IMR-90 (cell line): ENCODE results near the gene M6PR. TPM values are rescaled to one million over a fixed set of nuclear protein-coding genes. Genes with fewer than 3 reads are reported as not detected.

ENCODE experiments used
- ATAC-seq: fragments of 200-7000 bp; cut with Tn5 transposase; 2 replicates; pipeline ENCODE4 v1.9.1; 2020; ENCODE audit warnings: low read depth, mild to moderate bottlenecking, moderate library complexity
- BruUV-seq: library from RNA; stranded (reverse); fragments of 400-500 nt; replicated peaks from 2 replicates; lab custom pipeline; 2021; lab: Mats Ljungman, UMichigan
- CTCF ChIA-PET: fragments of 300-600 bp; formaldehyde crosslinking; extraction: SDS; loops from one replicate; lab custom pipeline; 2021; ENCODE audit warnings: antibody characterized with exemption; lab: Yijun Ruan, JAX
- POLR2A ChIA-PET: fragments of 300-600 bp; sonication (Branson Sonifier 250); formaldehyde crosslinking; loops from one replicate; lab custom pipeline; 2022; ENCODE audit warnings: antibody characterized with exemption; ENCODE audit not compliant: unreplicated experiment; lab: Charles Lee
- DNase-seq: peaks from one replicate; pipeline ENCODE4 v3.0.0; 2013
- H2AFZ ChIP-seq: replicated peaks from 2 replicates; pipeline ENCODE3; 2013; ENCODE audit warnings: low read length, mild to moderate bottlenecking; ENCODE audit not compliant: poor library complexity
- H2AK5ac ChIP-seq: 2 replicates; pipeline ENCODE4 v1.6.1; 2013; ENCODE audit warnings: low read depth, low read length, inconsistent platforms
- H2AK9ac ChIP-seq: replicated peaks from 2 replicates; pipeline ENCODE3; 2013; ENCODE audit warnings: mild to moderate bottlenecking, low read depth, low read length, moderate library complexity; ENCODE audit not compliant: poor library complexity
- H2BK120ac ChIP-seq: 2 replicates; pipeline ENCODE4 v1.6.1; 2013; ENCODE audit warnings: low read depth, low read length, inconsistent platforms
- H2BK15ac ChIP-seq: 3 replicates; pipeline ENCODE4 v1.6.1; 2013; ENCODE audit warnings: low read depth, low read length, inconsistent platforms
- H2BK20ac ChIP-seq: 2 replicates; pipeline ENCODE4 v1.6.1; 2013; ENCODE audit warnings: low read depth, mild to moderate bottlenecking, inconsistent platforms, low read length, moderate library complexity
- H2BK5ac ChIP-seq: 2 replicates; pipeline ENCODE4 v1.6.1; 2013; ENCODE audit warnings: mild to moderate bottlenecking, low read depth, low read length, inconsistent platforms; ENCODE audit not compliant: poor library complexity, severe bottlenecking
- H3K14ac ChIP-seq: replicated peaks from 2 replicates; pipeline ENCODE4 v1.6.1; 2013; ENCODE audit warnings: low read depth, low read length, inconsistent platforms
- H3K18ac ChIP-seq: 2 replicates; pipeline ENCODE4 v1.6.1; 2013; ENCODE audit warnings: low read depth, low read length, control low read depth
- H3K23ac ChIP-seq: 2 replicates; pipeline ENCODE4 v1.6.1; 2013; ENCODE audit warnings: low read depth, low read length, inconsistent platforms
- H3K27ac ChIP-seq: 2 replicates; pipeline ENCODE4 v1.5.1; 2013; ENCODE audit warnings: mild to moderate bottlenecking, control low read depth, low read length; ENCODE audit not compliant: insufficient read depth
- H3K27me3 ChIP-seq: 2 replicates; pipeline ENCODE4 v1.6.1; 2013; ENCODE audit warnings: low read length; ENCODE audit not compliant: control insufficient read depth, insufficient read depth
- H3K36me3 ChIP-seq: 2 replicates; pipeline ENCODE4 v1.6.1; 2013; ENCODE audit warnings: low read length, mixed read lengths; ENCODE audit not compliant: control insufficient read depth, insufficient read depth
- H3K4ac ChIP-seq: 2 replicates; pipeline ENCODE4 v1.6.1; 2013; ENCODE audit warnings: low read depth, low read length, inconsistent platforms
- H3K4me1 ChIP-seq: 2 replicates; pipeline ENCODE4 v1.6.1; 2013; ENCODE audit warnings: low read length, mixed read lengths; ENCODE audit not compliant: control insufficient read depth, insufficient read depth
- H3K4me2 ChIP-seq: 2 replicates; pipeline ENCODE4 v1.6.1; 2013; ENCODE audit warnings: low read depth, mild to moderate bottlenecking, control low read depth, low read length, moderate library complexity
- H3K4me3 ChIP-seq: 2 replicates; pipeline ENCODE4 v1.5.1; 2013; ENCODE audit warnings: low read depth, mild to moderate bottlenecking, control low read depth, low read length, moderate library complexity; ENCODE audit not compliant: insufficient read depth
- H3K56ac ChIP-seq: 2 replicates; pipeline ENCODE4 v1.6.1; 2013; ENCODE audit warnings: low read length, inconsistent platforms; ENCODE audit not compliant: insufficient read depth; ENCODE audit errors: extremely low read depth
- H3K79me1 ChIP-seq, 2 experiments: 2 replicates each; pipeline ENCODE4 v1.6.1; 2013; ENCODE audit warnings: low read length in 2 of 2, inconsistent platforms in 1 of 2, low read depth in 1 of 2
- H3K9ac ChIP-seq: 2 replicates; pipeline ENCODE4 v1.6.1; 2013; ENCODE audit warnings: low read depth, low read length, control low read depth
- H3K9me1 ChIP-seq: 2 replicates; pipeline ENCODE4 v1.6.1; 2013; ENCODE audit warnings: low read length, inconsistent platforms; ENCODE audit not compliant: insufficient read depth
- H3K9me3 ChIP-seq: 2 replicates; pipeline ENCODE4 v1.6.1; 2013; ENCODE audit warnings: low read length; ENCODE audit not compliant: control insufficient read depth, insufficient read depth
- H4K20me1 ChIP-seq: 2 replicates; pipeline ENCODE4 v1.6.1; 2013; ENCODE audit warnings: low read length, inconsistent platforms; ENCODE audit not compliant: insufficient read depth
- H4K5ac ChIP-seq: 2 replicates; pipeline ENCODE4 v1.6.1; 2013; ENCODE audit warnings: mild to moderate bottlenecking, low read depth, low read length, control low read depth
- H4K8ac ChIP-seq, 2 experiments: 2 replicates each; pipeline ENCODE4 v1.6.1; 2013; ENCODE audit warnings: low read depth in 2 of 2, low read length in 2 of 2, control low read depth in 1 of 2, inconsistent platforms in 1 of 2
- H4K91ac ChIP-seq: 2 replicates; pipeline ENCODE4 v1.6.1; 2013; ENCODE audit warnings: low read depth, low read length, inconsistent platforms; ENCODE audit not compliant: insufficient read depth
- BHLHE40 ChIP-seq: fragments of 150-350 bp; IDR thresholded peaks from 2 replicates; pipeline ENCODE4 v1.6.1; 2016; ENCODE audit warnings: mild to moderate bottlenecking, low read depth, low read length
- CEBPB ChIP-seq: IDR thresholded peaks from 2 replicates; pipeline ENCODE4 v1.6.1; 2012; ENCODE audit warnings: low read depth, low read length, improper control_type of control experiment
- CHD1 ChIP-seq: IDR thresholded peaks from 2 replicates; pipeline ENCODE4 v1.6.1; 2012; ENCODE audit warnings: low read depth, low read length, improper control_type of control experiment
- FOS ChIP-seq: fragments of 150-350 bp; IDR thresholded peaks from 2 replicates; pipeline ENCODE4 v1.6.1; 2016; ENCODE audit warnings: low read depth, low read length
- MAFK ChIP-seq: IDR thresholded peaks from 2 replicates; pipeline ENCODE4 v1.6.1; 2012; ENCODE audit warnings: low read depth, low read length, improper control_type of control experiment
- MAZ ChIP-seq: IDR thresholded peaks from 2 replicates; pipeline ENCODE4 v1.6.1; 2012; ENCODE audit warnings: low read depth, mild to moderate bottlenecking, low read length, improper control_type of control experiment, moderate library complexity, borderline replicate concordance
- MXI1 ChIP-seq: IDR thresholded peaks from 2 replicates; pipeline ENCODE4 v1.6.1; 2012; ENCODE audit warnings: low read depth, mild to moderate bottlenecking, low read length, moderate library complexity, borderline replicate concordance
- NFE2L2 ChIP-seq: fragments of 150-350 bp; IDR thresholded peaks from 2 replicates; pipeline ENCODE4 v1.6.1; 2016; ENCODE audit warnings: low read depth, mild to moderate bottlenecking, low read length
- POLR2A ChIP-seq: IDR thresholded peaks from 2 replicates; pipeline ENCODE4 v1.6.1; 2012; ENCODE audit warnings: mild to moderate bottlenecking, low read depth, low read length
- RAD21 ChIP-seq: IDR thresholded peaks from 2 replicates; pipeline ENCODE4 v1.6.1; 2012; ENCODE audit warnings: low read length, improper control_type of control experiment
- RCOR1 ChIP-seq: IDR thresholded peaks from 2 replicates; pipeline ENCODE4 v1.6.1; 2012; ENCODE audit warnings: mild to moderate bottlenecking, low read length, improper control_type of control experiment; ENCODE audit not compliant: insufficient replicate concordance
- RFX5 ChIP-seq: IDR thresholded peaks from 2 replicates; pipeline ENCODE4 v1.8.0; 2012; ENCODE audit warnings: low read depth, mild to moderate bottlenecking, low read length, moderate library complexity
- SMC3 ChIP-seq: fragments of 150-350 bp; IDR thresholded peaks from 2 replicates; pipeline ENCODE4 v1.6.1; 2016; ENCODE audit warnings: low read depth, mild to moderate bottlenecking, antibody characterized with exemption, low read length, moderate library complexity
- WGBS, 2 experiments: methylation state at CpG; one replicate each; pipeline versions ENCODE4 v1.1.5 to v1.1.7; 2013; ENCODE audit warnings: missing lambda C conversion rate in 2 of 2; ENCODE audit not compliant: insufficient read length in 1 of 2; ENCODE audit errors: extremely low coverage in 2 of 2; 5-methylcytosine and 5-hydroxymethylcytosine counted together
- dilution Hi-C: fragments of 300-500 bp; cut with HindIII; formaldehyde crosslinking; loops from one replicate; pipeline ENCODE4 v1.14.3; 2018; ENCODE audit warnings: low sequenced_read_pairs; ENCODE audit not compliant: unreplicated experiment
- in situ Hi-C: fragments of 300-500 bp; cut with MboI; formaldehyde crosslinking; loops from 3 replicates; pipeline ENCODE4 v1.14.3; 2019; ENCODE audit warnings: low sequenced_read_pairs, inconsistent platforms, mixed read lengths
- intact Hi-C: fragments of 100-400 bp; cut with micrococcal nuclease; formaldehyde crosslinking; loops from 2 replicates; pipeline ENCODE4 v1.10.0; 2022
- polyA plus RNA-seq, 3 experiments: library from polyadenylated mRNA; depleted of rRNA; stranded (reverse); fragments of >200 nt; gene quantifications; 2 replicates each; pipeline ENCODE4 v1.2.3, GENCODE V29; 2012; ENCODE audit warnings: low replicate concordance in 1 of 3
- total RNA-seq: library from RNA; depleted of rRNA; stranded (reverse); fragments of >200 nt; gene quantifications from 2 replicates; pipeline ENCODE4 v1.2.3, GENCODE V29; 2012
- TF ChIP-seq, protein P1 (sequence below): fragments of 150-350 bp; IDR thresholded peaks from 2 replicates; pipeline ENCODE4 v1.6.1; 2016; ENCODE audit warnings: low read depth, mild to moderate bottlenecking, low read length, moderate library complexity, borderline replicate concordance
- TF ChIP-seq, protein P2 (sequence below): conservative IDR thresholded peaks from 2 replicates; pipeline ENCODE4 v1.5.1; 2012; ENCODE audit warnings: mild to moderate bottlenecking, low read depth, low read length, improper control_type of control experiment
- TF ChIP-seq, protein P3 (sequence below): fragments of 150-350 bp; IDR thresholded peaks from 2 replicates; pipeline ENCODE4 v1.6.1; 2017; ENCODE audit warnings: mild to moderate bottlenecking, antibody characterized with exemption, low read length, low read depth

M6PR gene
- total and polyA plus RNA-seq, 2 of the 4 experiments (the other 2 are of a cell fraction): 86.6 to 140 TPM

DNA sequence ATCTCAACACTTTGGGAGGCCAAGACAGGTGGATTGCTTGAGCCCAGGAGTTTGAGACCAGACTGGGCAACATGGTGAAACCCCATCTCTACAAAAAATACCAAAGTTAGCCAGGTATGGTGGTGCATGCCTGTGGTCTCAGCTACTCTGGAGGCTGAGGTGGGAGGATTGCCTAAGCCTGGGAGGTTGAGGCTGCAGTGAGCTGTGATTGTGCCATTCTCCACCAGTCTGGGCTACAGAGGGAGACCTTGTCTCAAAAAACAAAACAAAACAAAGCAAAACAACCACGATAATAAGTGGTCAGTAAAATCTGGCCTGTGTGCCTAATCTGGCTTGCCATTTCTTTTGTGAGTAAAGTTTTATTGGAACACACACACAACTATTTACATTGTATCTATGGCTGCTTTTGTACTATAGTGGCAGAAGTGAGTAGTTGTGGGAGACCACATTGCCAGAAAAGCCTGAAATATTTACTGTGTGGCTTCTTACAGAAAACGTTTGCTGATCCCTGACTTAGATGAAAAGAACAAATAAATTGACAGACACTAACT, 20.5 kb upstream of the M6PR start:
- ATAC-seq: no peak
- no peak overlapping the region for H3K4me2 ChIP-seq
- H2BK120ac ChIP-seq: no peak overlapping the region
- dilution Hi-C loops (no loop called here), in situ Hi-C loops (no loop called here), intact Hi-C loops (no loop called here)
- DNase-seq: no peak
- no peak overlapping the region for H2AK9ac ChIP-seq
- no peak overlapping the region for H3K14ac ChIP-seq
- H3K27me3 ChIP-seq: no peaks in the 10 kb centered on the region
- no peak overlapping the region for H4K91ac ChIP-seq
- ChIA-PET POLR2A (no interaction called here), CTCF (no interaction called here)
- no peak overlapping the region for H2AK5ac ChIP-seq
- H2BK15ac ChIP-seq: no peak overlapping the region
- H3K4me3 ChIP-seq: no peak overlapping the region
- no peaks in the 10 kb centered on the region for H3K4me1 ChIP-seq
- no peaks in the 10 kb centered on the region for H3K9me1 ChIP-seq
- no peak overlapping the region for H3K27ac ChIP-seq
- H2AFZ ChIP-seq: no peak overlapping the region
- H3K36me3 ChIP-seq: no peaks in the 10 kb centered on the region
- H3K56ac ChIP-seq: no peak overlapping the region
- no TSS peak for BruUV-seq
- H3K79me1 ChIP-seq: no peaks in the 10 kb centered on the region
- no peak overlapping the region for H3K9ac ChIP-seq
- no peak overlapping the region for H2BK5ac ChIP-seq
- H2BK20ac ChIP-seq: no peak overlapping the region
- H3K9me3 ChIP-seq: peaks cover 8% of the 10 kb centered on the region
- no peak overlapping the region for H3K23ac ChIP-seq
- no CpG with 5 or more reads among the region's 2 CpGs for WGBS, 2 experiments
- H3K4ac ChIP-seq: no peak overlapping the region
- TF ChIP-seq, protein P1, sequence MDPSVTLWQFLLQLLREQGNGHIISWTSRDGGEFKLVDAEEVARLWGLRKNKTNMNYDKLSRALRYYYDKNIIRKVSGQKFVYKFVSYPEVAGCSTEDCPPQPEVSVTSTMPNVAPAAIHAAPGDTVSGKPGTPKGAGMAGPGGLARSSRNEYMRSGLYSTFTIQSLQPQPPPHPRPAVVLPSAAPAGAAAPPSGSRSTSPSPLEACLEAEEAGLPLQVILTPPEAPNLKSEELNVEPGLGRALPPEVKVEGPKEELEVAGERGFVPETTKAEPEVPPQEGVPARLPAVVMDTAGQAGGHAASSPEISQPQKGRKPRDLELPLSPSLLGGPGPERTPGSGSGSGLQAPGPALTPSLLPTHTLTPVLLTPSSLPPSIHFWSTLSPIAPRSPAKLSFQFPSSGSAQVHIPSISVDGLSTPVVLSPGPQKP: no peak
- no peak for TF ChIP-seq RAD21
- TF ChIP-seq RFX5: no peak
- TF ChIP-seq NFE2L2: no peak
- no peak for TF ChIP-seq POLR2A
- TF ChIP-seq MXI1: no peak
- TF ChIP-seq, protein P2, sequence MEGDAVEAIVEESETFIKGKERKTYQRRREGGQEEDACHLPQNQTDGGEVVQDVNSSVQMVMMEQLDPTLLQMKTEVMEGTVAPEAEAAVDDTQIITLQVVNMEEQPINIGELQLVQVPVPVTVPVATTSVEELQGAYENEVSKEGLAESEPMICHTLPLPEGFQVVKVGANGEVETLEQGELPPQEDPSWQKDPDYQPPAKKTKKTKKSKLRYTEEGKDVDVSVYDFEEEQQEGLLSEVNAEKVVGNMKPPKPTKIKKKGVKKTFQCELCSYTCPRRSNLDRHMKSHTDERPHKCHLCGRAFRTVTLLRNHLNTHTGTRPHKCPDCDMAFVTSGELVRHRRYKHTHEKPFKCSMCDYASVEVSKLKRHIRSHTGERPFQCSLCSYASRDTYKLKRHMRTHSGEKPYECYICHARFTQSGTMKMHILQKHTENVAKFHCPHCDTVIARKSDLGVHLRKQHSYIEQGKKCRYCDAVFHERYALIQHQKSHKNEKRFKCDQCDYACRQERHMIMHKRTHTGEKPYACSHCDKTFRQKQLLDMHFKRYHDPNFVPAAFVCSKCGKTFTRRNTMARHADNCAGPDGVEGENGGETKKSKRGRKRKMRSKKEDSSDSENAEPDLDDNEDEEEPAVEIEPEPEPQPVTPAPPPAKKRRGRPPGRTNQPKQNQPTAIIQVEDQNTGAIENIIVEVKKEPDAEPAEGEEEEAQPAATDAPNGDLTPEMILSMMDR: no peak
- no peak for TF ChIP-seq SMC3
- no peak for TF ChIP-seq FOS
- no peak for TF ChIP-seq CHD1
- no peak for TF ChIP-seq CEBPB
- no peak for TF ChIP-seq RCOR1
- no peak for TF ChIP-seq MAFK
- TF ChIP-seq BHLHE40: no peak
- TF ChIP-seq, protein P3, sequence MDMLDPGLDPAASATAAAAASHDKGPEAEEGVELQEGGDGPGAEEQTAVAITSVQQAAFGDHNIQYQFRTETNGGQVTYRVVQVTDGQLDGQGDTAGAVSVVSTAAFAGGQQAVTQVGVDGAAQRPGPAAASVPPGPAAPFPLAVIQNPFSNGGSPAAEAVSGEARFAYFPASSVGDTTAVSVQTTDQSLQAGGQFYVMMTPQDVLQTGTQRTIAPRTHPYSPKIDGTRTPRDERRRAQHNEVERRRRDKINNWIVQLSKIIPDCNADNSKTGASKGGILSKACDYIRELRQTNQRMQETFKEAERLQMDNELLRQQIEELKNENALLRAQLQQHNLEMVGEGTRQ: no peak
- TF ChIP-seq MAZ: no peak
- no peak overlapping the region for H4K8ac ChIP-seq
- H4K20me1 ChIP-seq: no peaks in the 10 kb centered on the region
- no peak overlapping the region for H4K5ac ChIP-seq
- no peak overlapping the region for H3K18ac ChIP-seq
